Stimulated activated CD4-positive, alpha-beta T cell treated with anti-CD3 and anti-CD28 coated beads, Interleukin-15, amount 100 ng/mL, for 1 hour (primary cell): Measurements from ENCODE around the gene NANS.
A peak's percentile ranks its signal among the peaks of the same experiment; 100 is the strongest.

Experiments
- DNase-seq, 2 donors: peaks; one replicate each; pipeline ENCODE4 v3.0.0-alpha.2; 2020; ENCODE audit warnings: low read depth in 1 of 2, low spot score in 1 of 2

NANS gene

GRCh38 chr9:98038958-98039357 lies 17.6 kb upstream of the NANS start:
- no peak for DNase-seq

- DNase-seq, result no peak
Measured at GRCh38 chr9:98039607-98040017, 16.9 kb upstream of the NANS start.

GRCh38 chr9:98040212-98040611 lies 16.3 kb upstream of the NANS start:
- DNase-seq, result no peak

- no peak for DNase-seq
Measured at GRCh38 chr9:98043915-98044314, 12.6 kb upstream of the NANS start.

GRCh38 chr9:98045234-98046179 lies 11.0 kb upstream of the NANS start:
- no peak for DNase-seq

- no peak for DNase-seq
Measured at GRCh38 chr9:98046180-98046543, 10.4 kb upstream of the NANS start.

- no peak for DNase-seq
Measured at GRCh38 chr9:98047002-98047401, 9.5 kb upstream of the NANS start.

- DNase-seq, result no peak
Measured at GRCh38 chr9:98049288-98050072, 7.1 kb upstream of the NANS start.

GRCh38 chr9:98050351-98050750 lies 6.2 kb upstream of the NANS start:
- no peak for DNase-seq

- DNase-seq, result no peak
Measured at GRCh38 chr9:98054376-98054951, 2.1 kb upstream of the NANS start.

GRCh38 chr9:98057138-98057799 lies 737 bp downstream of the NANS start:
- no peak for DNase-seq

GRCh38 chr9:98062161-98062560 lies 5.6 kb downstream of the NANS start:
- DNase-seq, result no peak

- no peak for DNase-seq
Measured at GRCh38 chr9:98064623-98065392, 8.3 kb downstream of the NANS start.

- no peak for DNase-seq
Measured at GRCh38 chr9:98066235-98066634, 9.7 kb downstream of the NANS start.

- no peak for DNase-seq
Measured at GRCh38 chr9:98067184-98067583, 10.7 kb downstream of the NANS start.

- no peak for DNase-seq
Measured at GRCh38 chr9:98069551-98069950, 13.0 kb downstream of the NANS start.

- no peak for DNase-seq
Measured at GRCh38 chr9:98070704-98071103, 14.2 kb downstream of the NANS start.

GRCh38 chr9:98071737-98072136 lies 15.2 kb downstream of the NANS start:
- DNase-seq, result no peak

- DNase-seq, result peak; percentile 44 to 56
Measured at GRCh38 chr9:98074115-98074990, 17.8 kb downstream of the NANS start.
